ENCODE data around the gene CLMP. TPM values are rescaled to one million over a fixed set of nuclear protein-coding genes. Genes with fewer than 3 reads are reported as not detected.

CLMP gene, protein sequence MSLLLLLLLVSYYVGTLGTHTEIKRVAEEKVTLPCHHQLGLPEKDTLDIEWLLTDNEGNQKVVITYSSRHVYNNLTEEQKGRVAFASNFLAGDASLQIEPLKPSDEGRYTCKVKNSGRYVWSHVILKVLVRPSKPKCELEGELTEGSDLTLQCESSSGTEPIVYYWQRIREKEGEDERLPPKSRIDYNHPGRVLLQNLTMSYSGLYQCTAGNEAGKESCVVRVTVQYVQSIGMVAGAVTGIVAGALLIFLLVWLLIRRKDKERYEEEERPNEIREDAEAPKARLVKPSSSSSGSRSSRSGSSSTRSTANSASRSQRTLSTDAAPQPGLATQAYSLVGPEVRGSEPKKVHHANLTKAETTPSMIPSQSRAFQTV
- 4.8 to 21.4 TPM (median 6.6 TPM) in 3 replicates for total RNA-seq
- long read RNA-seq, full-length matches to known transcripts, result 2 of 4 reads
- long read RNA-seq, partial matches to known transcripts, result 0 of 4 reads
- long read RNA-seq, other reads (novel, unspliced or antisense), result 2 of 4 reads

DNA sequence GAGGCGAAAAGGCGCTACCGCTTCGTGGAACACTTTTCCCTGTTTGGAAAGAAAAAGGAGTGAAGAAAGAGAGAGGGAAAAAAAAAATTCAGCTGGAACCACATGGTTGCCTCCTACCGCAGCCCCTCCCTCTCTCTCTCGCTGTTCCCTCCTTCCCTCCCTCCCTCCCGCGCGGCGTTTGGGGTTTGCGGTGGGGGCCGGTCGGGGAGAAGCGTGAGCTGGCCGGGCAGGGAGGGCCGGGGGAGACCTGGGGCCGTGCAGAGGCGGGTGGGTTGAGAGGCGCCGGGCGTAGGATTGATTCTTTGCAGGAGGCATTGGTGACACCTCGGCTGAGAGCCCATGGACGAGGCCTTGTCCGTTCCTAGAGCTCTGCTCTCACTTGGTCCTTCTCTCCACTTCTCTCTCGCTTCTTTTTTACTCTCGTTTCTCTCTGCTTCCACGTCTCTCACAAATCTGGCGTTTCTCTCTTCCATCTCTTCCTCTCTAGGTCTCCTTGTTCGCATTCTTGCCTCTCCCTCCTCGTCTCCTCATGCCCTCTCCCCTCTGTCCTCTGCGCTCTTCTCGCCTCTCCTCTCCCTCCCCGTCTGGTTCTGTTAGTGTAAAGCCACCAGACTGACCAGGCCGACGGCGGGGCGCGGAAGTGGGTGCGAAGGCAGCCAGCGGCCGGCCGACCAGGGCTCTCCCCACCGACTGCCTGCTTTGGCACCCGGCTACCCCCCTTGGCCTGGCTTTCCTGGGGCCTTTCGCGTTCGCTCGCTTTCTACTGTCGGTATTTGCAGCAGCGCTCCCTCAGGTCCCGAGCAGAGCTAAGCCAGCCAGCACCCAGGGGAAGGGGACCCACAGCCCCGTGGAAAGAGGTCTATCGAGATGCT lies at the start of gene CLMP:
Gene CLMP (minus strand): TSS at position 61 of the 872 bp plus-strand sequence. CDS start 308 bp downstream, outside the sequence.
- DNase-seq (ENCODE audit: low spot score), result no peak
- TF ChIP-seq, protein P1, sequence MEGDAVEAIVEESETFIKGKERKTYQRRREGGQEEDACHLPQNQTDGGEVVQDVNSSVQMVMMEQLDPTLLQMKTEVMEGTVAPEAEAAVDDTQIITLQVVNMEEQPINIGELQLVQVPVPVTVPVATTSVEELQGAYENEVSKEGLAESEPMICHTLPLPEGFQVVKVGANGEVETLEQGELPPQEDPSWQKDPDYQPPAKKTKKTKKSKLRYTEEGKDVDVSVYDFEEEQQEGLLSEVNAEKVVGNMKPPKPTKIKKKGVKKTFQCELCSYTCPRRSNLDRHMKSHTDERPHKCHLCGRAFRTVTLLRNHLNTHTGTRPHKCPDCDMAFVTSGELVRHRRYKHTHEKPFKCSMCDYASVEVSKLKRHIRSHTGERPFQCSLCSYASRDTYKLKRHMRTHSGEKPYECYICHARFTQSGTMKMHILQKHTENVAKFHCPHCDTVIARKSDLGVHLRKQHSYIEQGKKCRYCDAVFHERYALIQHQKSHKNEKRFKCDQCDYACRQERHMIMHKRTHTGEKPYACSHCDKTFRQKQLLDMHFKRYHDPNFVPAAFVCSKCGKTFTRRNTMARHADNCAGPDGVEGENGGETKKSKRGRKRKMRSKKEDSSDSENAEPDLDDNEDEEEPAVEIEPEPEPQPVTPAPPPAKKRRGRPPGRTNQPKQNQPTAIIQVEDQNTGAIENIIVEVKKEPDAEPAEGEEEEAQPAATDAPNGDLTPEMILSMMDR (IDR thresholded peaks at IDR 0.05), result no peak
- peaks cover 7% of the 10 kb centered on the region for H3K27me3 Mint-ChIP-seq (ENCODE audit: low read depth)

DNA sequence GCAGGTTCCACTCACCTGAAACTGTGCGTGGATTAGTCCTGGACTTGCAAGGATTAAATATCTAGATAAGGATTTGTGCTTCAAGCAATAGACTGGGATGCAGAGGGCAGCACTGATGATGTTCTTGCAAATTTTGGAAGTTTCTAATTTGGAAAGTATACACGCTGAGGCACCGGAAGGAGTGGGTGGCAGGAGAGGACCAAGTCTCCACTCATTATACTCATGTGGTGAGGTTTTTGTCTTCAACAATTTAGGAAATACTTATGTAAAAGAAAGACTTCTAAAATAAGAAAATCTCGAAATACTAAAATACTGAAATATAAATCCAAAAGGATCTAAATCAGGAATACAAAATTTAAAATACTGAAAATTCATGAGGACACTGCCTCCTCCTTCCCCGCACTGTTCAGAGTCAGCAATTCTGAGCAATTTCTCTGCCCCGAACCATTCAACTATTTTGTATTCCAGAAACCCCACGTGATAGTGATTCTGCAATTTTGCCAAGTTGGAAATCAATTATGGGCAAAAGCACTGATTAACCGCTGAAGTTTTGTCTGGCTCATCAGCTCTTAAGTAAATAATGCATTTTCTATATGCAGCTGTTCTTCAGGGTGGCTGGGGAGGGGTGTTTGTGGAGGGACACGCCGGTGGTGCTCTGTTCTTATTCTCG lies 47.0 kb upstream of the CLMP start:
- Mint-ChIP-seq H3K4me3 (ENCODE audit: unreplicated experiment) (no peak overlapping the region), H3K36me3 (ENCODE audit: low read depth) (no peaks in the 10 kb centered on the region), H3K4me1 (ENCODE audit: low read depth) (peaks cover 2% of the 10 kb centered on the region), H3K27me3 (ENCODE audit: low read depth) (peaks cover 6% of the 10 kb centered on the region), H3K9me3 (ENCODE audit: low read depth) (no peaks in the 10 kb centered on the region), H3K27ac (ENCODE audit: unreplicated experiment) (no peak overlapping the region)
- DNase-seq (ENCODE audit: low spot score), result no peak
- TF ChIP-seq, protein P1 (IDR thresholded peaks at IDR 0.05), result no peak

More for the DNA sequence above, at the start of gene CLMP:
- H3K36me3 Mint-ChIP-seq (ENCODE audit: low read depth), result no peaks in the 10 kb centered on the region
- H3K9me3 Mint-ChIP-seq (ENCODE audit: low read depth), result no peaks in the 10 kb centered on the region
- peak within 1 kb of the TSS; percentile 76 for H3K4me3 Mint-ChIP-seq (ENCODE audit: unreplicated experiment)
- H3K4me1 Mint-ChIP-seq (ENCODE audit: low read depth), result peaks cover 26% of the 10 kb centered on the region
- peak within 1 kb of the TSS; percentile 46 for H3K27ac Mint-ChIP-seq (ENCODE audit: unreplicated experiment)

DNA sequence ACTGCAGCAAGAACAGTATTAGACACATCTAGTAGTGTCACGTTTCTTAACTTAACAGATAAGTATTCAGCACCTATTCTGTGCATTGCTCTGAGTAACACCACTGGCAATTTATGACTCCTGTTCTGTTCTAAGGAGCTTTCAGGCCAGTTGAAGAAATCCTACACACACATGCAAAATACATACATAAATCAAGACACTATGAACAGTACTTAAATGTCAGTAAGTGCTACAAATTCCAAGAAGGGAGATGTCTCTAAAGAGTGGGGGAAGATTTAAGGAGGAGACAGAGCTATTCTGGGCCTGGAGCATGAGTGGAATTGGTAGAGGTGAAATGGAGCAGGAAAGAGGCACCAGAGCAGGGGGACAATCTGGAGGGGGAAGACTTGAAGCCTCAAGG lies 46.2 kb upstream of the CLMP start:
- no peaks in the 10 kb centered on the region for H3K9me3 Mint-ChIP-seq (ENCODE audit: low read depth)
- no peak overlapping the region for H3K27ac Mint-ChIP-seq (ENCODE audit: unreplicated experiment)
- no peaks in the 10 kb centered on the region for H3K4me1 Mint-ChIP-seq (ENCODE audit: low read depth)
- no peak overlapping the region for H3K4me3 Mint-ChIP-seq (ENCODE audit: unreplicated experiment)
- H3K27me3 Mint-ChIP-seq (ENCODE audit: low read depth), result peaks cover 6% of the 10 kb centered on the region
- no peaks in the 10 kb centered on the region for H3K36me3 Mint-ChIP-seq (ENCODE audit: low read depth)
- no peak for DNase-seq (ENCODE audit: low spot score)
- TF ChIP-seq, protein P1 (IDR thresholded peaks at IDR 0.05), result no peak

DNA sequence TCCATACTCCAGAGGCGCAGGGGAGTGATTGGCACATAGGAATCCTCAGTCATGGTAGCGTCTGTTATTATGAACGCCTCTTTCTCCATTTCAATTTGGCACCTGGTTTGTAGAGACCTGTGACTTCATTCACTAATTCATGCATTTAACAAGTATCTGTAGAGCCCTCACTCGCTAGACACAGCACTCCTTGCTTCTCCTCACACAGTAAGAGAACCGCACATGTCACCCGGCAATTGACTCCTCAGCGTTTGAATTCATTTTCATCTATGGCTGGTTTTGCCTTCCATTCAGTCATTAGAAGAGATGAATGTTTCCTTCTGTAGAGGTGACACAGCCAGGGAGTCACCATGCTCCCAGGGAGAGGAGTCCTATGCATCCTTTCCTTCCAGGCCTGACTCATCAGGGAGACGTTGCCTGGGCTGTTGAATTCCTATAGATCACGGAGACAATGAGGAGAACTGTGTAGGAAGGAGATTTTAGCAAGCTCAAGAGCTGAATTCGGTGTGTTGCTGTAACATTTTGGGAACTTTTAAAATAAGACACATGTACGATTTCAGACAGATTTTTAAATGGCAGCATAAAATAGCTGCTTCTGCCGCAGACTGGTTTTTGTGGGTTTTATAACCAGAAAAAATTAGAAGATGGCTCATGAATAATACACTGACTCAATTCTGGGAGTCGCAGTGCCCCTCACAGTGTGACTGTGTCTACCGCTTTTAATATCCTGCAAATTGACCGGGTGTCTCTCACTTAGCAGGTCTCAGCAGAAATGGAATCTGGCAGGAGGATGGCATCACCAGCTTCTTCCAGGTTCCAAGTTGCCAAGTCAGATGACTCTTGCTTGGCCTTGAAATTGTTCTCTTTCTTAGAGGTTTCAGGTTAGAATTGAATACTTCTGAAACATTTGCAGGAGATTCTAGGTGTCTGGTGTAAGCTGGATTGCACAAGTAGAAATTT lies 44.4 kb upstream of the CLMP start:
- H3K4me3 Mint-ChIP-seq (ENCODE audit: unreplicated experiment), result no peak overlapping the region
- no peaks in the 10 kb centered on the region for H3K36me3 Mint-ChIP-seq (ENCODE audit: low read depth)
- H3K27ac Mint-ChIP-seq (ENCODE audit: unreplicated experiment), result no peak overlapping the region
- TF ChIP-seq, protein P1 (IDR thresholded peaks at IDR 0.05), result no peak
- H3K4me1 Mint-ChIP-seq (ENCODE audit: low read depth), result peaks cover 12% of the 10 kb centered on the region
- H3K27me3 Mint-ChIP-seq (ENCODE audit: low read depth), result peaks cover 6% of the 10 kb centered on the region
- H3K9me3 Mint-ChIP-seq (ENCODE audit: low read depth), result no peaks in the 10 kb centered on the region
- no peak for DNase-seq (ENCODE audit: low spot score)

Measured in chondrocyte (in vitro differentiated cells).